TTC549 (cell line): ENCODE measurements around the gene NMNAT2.

ENCODE experiments used
- FAIRE-seq: peaks from 2 replicates; lab custom pipeline; 2012; peaks lifted over from hg19 to GRCh38; lab: Jason Lieb, UNC

Gene NMNAT2

GRCh38 chr1:183210681-183211080, 207.5 kb downstream of the NMNAT2 start:
- no peak for FAIRE-seq

- no peak for FAIRE-seq
Observed at GRCh38 chr1:183209533-183210158, 208.5 kb downstream of the NMNAT2 start.

GRCh38 chr1:183206538-183207122, 211.6 kb downstream of the NMNAT2 start:
- no peak for FAIRE-seq

- FAIRE-seq, result no peak
Observed at GRCh38 chr1:183205196-183205781, 212.9 kb downstream of the NMNAT2 start.

GRCh38 chr1:183203094-183203493, 215.1 kb downstream of the NMNAT2 start:
- FAIRE-seq, result no peak

- FAIRE-seq, result no peak
Observed at GRCh38 chr1:183200451-183200850, 217.7 kb downstream of the NMNAT2 start.

GRCh38 chr1:183199304-183199703, 218.9 kb downstream of the NMNAT2 start:
- no peak for FAIRE-seq

GRCh38 chr1:183198463-183198862, 219.7 kb downstream of the NMNAT2 start:
- FAIRE-seq, result no peak
